Measurements from ENCODE around the gene AFAP1.
A peak's percentile ranks its signal among the peaks of the same experiment; 100 is the strongest.

AFAP1 gene

DNA sequence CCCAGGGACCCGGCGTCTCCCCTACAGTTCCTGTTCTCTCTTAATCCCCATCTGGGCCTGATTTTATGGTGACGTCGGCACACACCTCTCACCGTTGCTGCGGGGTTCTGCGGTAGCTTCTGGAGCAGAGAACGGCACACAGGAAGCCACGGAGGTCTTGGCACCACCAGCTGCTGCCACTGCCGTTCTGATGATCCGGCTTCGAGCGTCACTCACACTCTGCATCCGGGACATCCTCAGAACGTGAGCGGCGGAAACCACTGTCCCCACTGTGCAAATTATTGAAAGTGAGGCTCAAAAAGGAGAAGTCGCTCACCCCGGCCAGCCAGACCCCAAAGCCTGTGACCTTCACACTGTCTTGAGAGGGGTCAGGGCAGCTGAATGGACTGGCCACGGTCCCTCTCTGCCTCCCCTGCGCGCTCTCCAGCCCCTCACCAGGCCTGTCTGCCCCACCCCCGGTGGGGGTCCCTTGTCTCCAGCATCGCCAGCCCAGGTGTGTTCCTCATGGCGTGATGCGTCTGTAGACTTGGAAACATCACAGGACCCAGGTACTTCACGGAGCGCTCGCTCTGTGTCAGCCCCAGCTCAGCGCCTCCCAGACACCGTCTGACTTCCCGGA, 201.1 kb downstream of the AFAP1 start:
- Histone ChIP-seq H3K4me2 (ENCODE audit: low read length) (no peak overlapping the region), H4K8ac (ENCODE audit: low read depth, low read length) (no peak overlapping the region), H3K9ac (ENCODE audit: low read length) (no peak overlapping the region), H4K12ac (ENCODE audit: low read depth, low read length) (no peak overlapping the region), H2AFZ (ENCODE audit: insufficient read depth, low read length, poor library complexity) (no peak overlapping the region), H3K4ac (ENCODE audit: low read depth, low read length) (no peak overlapping the region), H3K4me3 (ENCODE audit: low read depth, low read length) (no peak overlapping the region), H3K18ac (ENCODE audit: low read length) (no peak overlapping the region), H3K14ac (ENCODE audit: low read length) (no peak overlapping the region), H3K27ac (ENCODE audit: low read depth, low read length) (no peak overlapping the region), H3K79me1 (ENCODE audit: low read length) (no peaks in the 10 kb centered on the region), H4K91ac (ENCODE audit: low read depth, low read length) (no peak overlapping the region), H3K79me2 (ENCODE audit: control insufficient read depth, insufficient read depth, low read length, poor library complexity) (no peaks in the 10 kb centered on the region), H3K4me1 (ENCODE audit: control insufficient read depth in 1 of 2, insufficient read depth in 2 of 2, low read length in 2 of 2) (no peaks in the 10 kb centered on the region), H3K23ac (ENCODE audit: low read length) (no peak overlapping the region), H2BK12ac (ENCODE audit: low read length) (no peak overlapping the region), H3K27me3 (ENCODE audit: insufficient read depth, low read length) (no peaks in the 10 kb centered on the region), H2AK5ac (ENCODE audit: low read length) (no peak overlapping the region), H3K9me3 (ENCODE audit: insufficient read depth, low read depth, low read length) (peaks cover 4% of the 10 kb centered on the region), H2BK5ac (ENCODE audit: low read depth, low read length, poor library complexity) (no peak overlapping the region), H2BK120ac (ENCODE audit: insufficient read depth, low read length, poor library complexity) (no peak overlapping the region), H3K36me3 (ENCODE audit: control insufficient read depth in 1 of 2, insufficient read depth in 2 of 2, low read length in 2 of 2) (no peaks in the 10 kb centered on the region)
- no peak for DNase-seq
- no CpG with 5 or more reads among the region's 32 CpGs for WGBS (ENCODE audit: extremely low coverage, insufficient coverage, insufficient read length)

DNA sequence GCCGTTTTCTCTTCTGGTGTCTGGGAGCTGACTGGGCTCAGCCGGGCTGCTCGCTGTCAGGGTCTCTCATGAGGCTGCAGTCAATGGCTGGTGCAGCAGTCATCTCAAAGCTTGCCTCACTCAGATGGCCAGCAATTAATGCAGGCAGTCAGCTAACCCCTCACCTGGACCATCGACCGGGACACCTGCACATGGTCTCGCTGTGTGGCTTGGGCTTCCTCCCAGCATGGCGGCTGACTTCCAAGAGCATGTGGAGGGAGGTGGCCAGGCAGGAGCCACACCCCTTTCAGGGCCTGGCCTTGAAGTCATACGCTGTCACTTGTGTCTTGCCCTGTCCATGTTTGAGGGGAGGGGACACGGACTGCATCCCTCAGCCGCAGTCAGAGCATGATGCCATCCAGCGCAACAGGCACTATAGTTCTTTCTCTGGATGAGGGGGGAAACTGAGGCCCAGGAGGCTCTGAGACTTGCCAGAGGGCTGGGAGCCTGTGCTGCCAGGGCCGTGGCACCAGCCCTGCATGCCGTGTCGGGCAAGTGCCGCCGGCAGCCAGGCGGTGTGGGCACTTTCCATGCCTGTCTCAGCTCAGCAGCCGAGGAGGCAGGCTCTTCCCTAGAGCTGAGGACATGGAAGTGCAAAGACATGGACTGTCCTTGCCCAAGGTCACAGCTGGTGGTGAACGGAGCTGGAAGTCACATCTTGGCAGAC, 201.8 kb downstream of the AFAP1 start:
- H3K79me1 ChIP-seq (ENCODE audit: low read length): no peaks in the 10 kb centered on the region
- DNase-seq: no peak
- WGBS (ENCODE audit: extremely low coverage, insufficient coverage, insufficient read length): no CpG with 5 or more reads among the region's 19 CpGs
- no peak overlapping the region for H3K23ac ChIP-seq (ENCODE audit: low read length)
- no peak overlapping the region for H3K4me2 ChIP-seq (ENCODE audit: low read length)
- H4K12ac ChIP-seq (ENCODE audit: low read depth, low read length): no peak overlapping the region
- no peak overlapping the region for H3K27ac ChIP-seq (ENCODE audit: low read depth, low read length)
- no peaks in the 10 kb centered on the region for H3K27me3 ChIP-seq (ENCODE audit: insufficient read depth, low read length)
- H4K91ac ChIP-seq (ENCODE audit: low read depth, low read length): no peak overlapping the region
- H3K4me1 ChIP-seq (ENCODE audit: control insufficient read depth in 1 of 2, insufficient read depth in 2 of 2, low read length in 2 of 2): no peaks in the 10 kb centered on the region
- H3K9me3 ChIP-seq (ENCODE audit: insufficient read depth, low read depth, low read length): peaks cover 4% of the 10 kb centered on the region
- H3K4me3 ChIP-seq (ENCODE audit: low read depth, low read length): peak overlapping the region; percentile 39
- no peak overlapping the region for H3K4ac ChIP-seq (ENCODE audit: low read depth, low read length)
- no peak overlapping the region for H3K14ac ChIP-seq (ENCODE audit: low read length)
- no peak overlapping the region for H3K9ac ChIP-seq (ENCODE audit: low read length)
- H3K79me2 ChIP-seq (ENCODE audit: control insufficient read depth, insufficient read depth, low read length, poor library complexity): no peaks in the 10 kb centered on the region
- H3K18ac ChIP-seq (ENCODE audit: low read length): no peak overlapping the region
- H2BK120ac ChIP-seq (ENCODE audit: insufficient read depth, low read length, poor library complexity): no peak overlapping the region
- H2BK12ac ChIP-seq (ENCODE audit: low read length): no peak overlapping the region
- no peak overlapping the region for H2AK5ac ChIP-seq (ENCODE audit: low read length)
- H3K36me3 ChIP-seq (ENCODE audit: control insufficient read depth in 1 of 2, insufficient read depth in 2 of 2, low read length in 2 of 2): no peaks in the 10 kb centered on the region
- H2AFZ ChIP-seq (ENCODE audit: insufficient read depth, low read length, poor library complexity): no peak overlapping the region
- H4K8ac ChIP-seq (ENCODE audit: low read depth, low read length): no peak overlapping the region
- no peak overlapping the region for H2BK5ac ChIP-seq (ENCODE audit: low read depth, low read length, poor library complexity)

DNA sequence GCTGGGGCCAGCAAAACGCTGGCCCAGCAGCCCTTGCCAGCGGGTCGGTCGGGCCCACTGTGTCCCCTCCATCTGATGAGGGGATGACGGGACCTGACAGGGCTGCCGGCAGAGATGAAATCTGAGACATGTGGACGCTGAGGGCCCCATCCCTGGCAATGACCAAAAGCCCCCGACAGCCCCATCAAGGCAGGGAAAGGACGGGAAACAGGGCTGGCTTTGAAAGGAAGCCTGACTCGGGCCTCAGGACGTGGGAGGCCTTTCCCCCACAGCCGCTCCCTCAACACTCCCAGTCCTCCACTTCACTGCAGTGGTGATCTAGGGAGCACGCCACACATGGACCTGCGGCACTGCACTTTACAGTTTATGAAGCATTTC, 202.4 kb downstream of the AFAP1 start:
- Histone ChIP-seq H3K9ac (ENCODE audit: low read length) (no peak overlapping the region), H3K36me3 (ENCODE audit: control insufficient read depth in 1 of 2, insufficient read depth in 2 of 2, low read length in 2 of 2) (no peaks in the 10 kb centered on the region)
- no CpG with 5 or more reads among the region's 14 CpGs for WGBS (ENCODE audit: extremely low coverage, insufficient coverage, insufficient read length)

DNA sequence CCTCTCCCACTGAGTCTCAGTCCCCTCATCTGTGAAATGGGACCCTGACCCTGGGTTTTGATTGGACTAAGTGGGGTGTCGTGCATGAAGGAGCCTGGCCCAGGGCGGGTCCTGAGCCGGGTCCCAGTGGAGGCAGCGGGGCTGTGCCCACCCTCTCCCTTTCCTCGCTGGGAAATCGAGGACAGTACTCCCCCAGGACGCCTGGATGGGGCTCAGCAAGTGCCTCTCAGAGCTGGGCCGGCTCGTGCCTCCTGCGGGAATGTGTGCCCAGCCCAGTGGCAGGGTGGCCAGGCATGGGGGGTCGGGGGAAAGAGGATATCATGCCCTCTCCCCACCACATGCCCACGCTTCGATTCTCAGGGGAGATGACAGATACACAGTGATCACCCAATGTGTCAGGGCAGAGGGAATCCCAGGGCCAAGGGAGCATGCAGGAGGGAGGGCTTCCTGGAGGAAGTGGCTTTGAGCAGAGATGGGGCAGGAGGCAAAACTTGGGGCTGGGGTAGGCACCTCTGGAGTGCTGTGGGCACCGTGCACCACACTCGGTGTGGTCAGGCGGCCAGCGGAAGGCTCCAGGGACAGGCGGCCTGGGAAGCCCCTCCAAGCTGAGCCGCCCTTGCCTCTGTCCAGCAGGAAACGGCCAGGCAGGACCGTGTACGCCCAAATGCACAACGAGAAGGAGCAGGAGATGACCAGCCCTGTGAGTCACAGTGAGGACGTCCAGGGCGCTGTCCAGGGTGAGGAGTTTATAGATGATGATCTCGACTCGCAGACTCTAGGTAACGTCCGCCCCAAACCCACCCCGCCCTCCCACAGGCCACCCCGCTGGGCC, 203.0 kb downstream of the AFAP1 start:
- Histone ChIP-seq H3K4me1 (ENCODE audit: control insufficient read depth in 1 of 2, insufficient read depth in 2 of 2, low read length in 2 of 2) (no peaks in the 10 kb centered on the region), H3K9ac (ENCODE audit: low read length) (no peak overlapping the region), H2BK12ac (ENCODE audit: low read length) (no peak overlapping the region), H3K9me3 (ENCODE audit: insufficient read depth, low read depth, low read length) (peaks cover 4% of the 10 kb centered on the region), H3K4me3 (ENCODE audit: low read depth, low read length) (no peak overlapping the region), H2BK5ac (ENCODE audit: low read depth, low read length, poor library complexity) (no peak overlapping the region), H3K23ac (ENCODE audit: low read length) (no peak overlapping the region), H3K14ac (ENCODE audit: low read length) (no peak overlapping the region), H3K18ac (ENCODE audit: low read length) (no peak overlapping the region), H3K27me3 (ENCODE audit: insufficient read depth, low read length) (no peaks in the 10 kb centered on the region), H2AFZ (ENCODE audit: insufficient read depth, low read length, poor library complexity) (no peak overlapping the region), H4K8ac (ENCODE audit: low read depth, low read length) (no peak overlapping the region), H3K4ac (ENCODE audit: low read depth, low read length) (no peak overlapping the region), H3K4me2 (ENCODE audit: low read length) (no peak overlapping the region), H3K27ac (ENCODE audit: low read depth, low read length) (no peak overlapping the region), H3K36me3 (ENCODE audit: control insufficient read depth in 1 of 2, insufficient read depth in 2 of 2, low read length in 2 of 2) (no peaks in the 10 kb centered on the region), H2AK5ac (ENCODE audit: low read length) (no peak overlapping the region), H3K79me2 (ENCODE audit: control insufficient read depth, insufficient read depth, low read length, poor library complexity) (no peaks in the 10 kb centered on the region), H4K91ac (ENCODE audit: low read depth, low read length) (no peak overlapping the region), H4K12ac (ENCODE audit: low read depth, low read length) (no peak overlapping the region), H3K79me1 (ENCODE audit: low read length) (no peaks in the 10 kb centered on the region), H2BK120ac (ENCODE audit: insufficient read depth, low read length, poor library complexity) (no peak overlapping the region)
- WGBS (ENCODE audit: extremely low coverage, insufficient coverage, insufficient read length): no CpG with 5 or more reads among the region's 31 CpGs
- no peak for DNase-seq

More for the DNA sequence above, 202.4 kb downstream of the AFAP1 start:
- Histone ChIP-seq H2BK120ac (ENCODE audit: insufficient read depth, low read length, poor library complexity) (no peak overlapping the region), H4K12ac (ENCODE audit: low read depth, low read length) (no peak overlapping the region), H4K8ac (ENCODE audit: low read depth, low read length) (no peak overlapping the region), H3K4me2 (ENCODE audit: low read length) (no peak overlapping the region), H3K79me2 (ENCODE audit: control insufficient read depth, insufficient read depth, low read length, poor library complexity) (no peaks in the 10 kb centered on the region), H3K27ac (ENCODE audit: low read depth, low read length) (no peak overlapping the region), H3K4ac (ENCODE audit: low read depth, low read length) (no peak overlapping the region), H3K27me3 (ENCODE audit: insufficient read depth, low read length) (no peaks in the 10 kb centered on the region), H2BK12ac (ENCODE audit: low read length) (no peak overlapping the region), H3K79me1 (ENCODE audit: low read length) (no peaks in the 10 kb centered on the region), H3K4me3 (ENCODE audit: low read depth, low read length) (no peak overlapping the region), H2AFZ (ENCODE audit: insufficient read depth, low read length, poor library complexity) (no peak overlapping the region), H2BK5ac (ENCODE audit: low read depth, low read length, poor library complexity) (no peak overlapping the region), H3K23ac (ENCODE audit: low read length) (no peak overlapping the region), H4K91ac (ENCODE audit: low read depth, low read length) (no peak overlapping the region), H3K14ac (ENCODE audit: low read length) (no peak overlapping the region), H3K4me1 (ENCODE audit: control insufficient read depth in 1 of 2, insufficient read depth in 2 of 2, low read length in 2 of 2) (no peaks in the 10 kb centered on the region), H2AK5ac (ENCODE audit: low read length) (no peak overlapping the region), H3K18ac (ENCODE audit: low read length) (no peak overlapping the region), H3K9me3 (ENCODE audit: insufficient read depth, low read depth, low read length) (peaks cover 4% of the 10 kb centered on the region)
- DNase-seq: no peak
